Measurements from ENCODE around the gene FRMD5. TPM values are rescaled to one million over a fixed set of nuclear protein-coding genes. Genes with fewer than 3 reads are reported as not detected.

Gene FRMD5
- polyA plus RNA-seq, 2 of the 4 experiments (the other 2 are of a cell fraction): 2.5 to 3.6 TPM

GRCh38 chr15:43851251-43851650 lies 343.8 kb downstream of the FRMD5 start:
- Histone ChIP-seq H3K4me2 (no peak overlapping the region), H3K27ac (no peak overlapping the region), H3K4me1 (no peaks in the 10 kb centered on the region), H3K9me3 (no peaks in the 10 kb centered on the region), H3K4me3 (no peak overlapping the region)
- 93% methylated on average over 3 of the region's 3 CpGs for WGBS (ENCODE audit: missing lambda C conversion rate)
- ChIA-PET CTCF (no interaction called here), POLR2A (no interaction called here)
- FAIRE-seq: no peak
- ATAC-seq: no peak
- no peak for TF ChIP-seq POLR2A (IDR thresholded peaks at IDR 0.05; ENCODE audit: low read length)
- TF ChIP-seq HMGXB4 (CRISPR knock-in tag; IDR thresholded peaks at IDR 0.05; ENCODE audit: borderline replicate concordance): no peak
- TF ChIP-seq KDM5A (IDR thresholded peaks at IDR 0.05): no peak
- no peak for TF ChIP-seq RFX5 (IDR thresholded peaks at IDR 0.05)
- no peak for TF ChIP-seq EHMT2 (IDR thresholded peaks at IDR 0.05; ENCODE audit: low read depth)
- no peak for TF ChIP-seq HEYL (CRISPR knock-in tag; IDR thresholded peaks at IDR 0.05)
- no peak for TF ChIP-seq HOXA7 (CRISPR knock-in tag; IDR thresholded peaks at IDR 0.05)
- TF ChIP-seq JUNB (IDR thresholded peaks at IDR 0.05): no peak
- no peak for TF ChIP-seq ZC3H11A (IDR thresholded peaks at IDR 0.05)
- TF ChIP-seq SREBF2 (IDR thresholded peaks at IDR 0.05): no peak
- no peak for TF ChIP-seq FOSL2 (IDR thresholded peaks at IDR 0.05)
- no peak for TF ChIP-seq FOSL2 (CRISPR knock-in tag; IDR thresholded peaks at IDR 0.05)
- TF ChIP-seq ESRRA (IDR thresholded peaks at IDR 0.05; ENCODE audit: borderline replicate concordance, low read length): no peak
- TF ChIP-seq NFE2L2 (conservative IDR thresholded peaks at IDR 0.05; ENCODE audit: low read length): no peak
- TF ChIP-seq REST (IDR thresholded peaks at IDR 0.05): no peak
- TF ChIP-seq JUN (IDR thresholded peaks at IDR 0.05): no peak
- no peak for TF ChIP-seq BCL3 (IDR thresholded peaks at IDR 0.05)
- no peak for TF ChIP-seq NR3C1 (IDR thresholded peaks at IDR 0.05)
- TF ChIP-seq TP53 (CRISPR knock-in tag; IDR thresholded peaks at IDR 0.05): no peak
- DNase-seq (ENCODE audit: low read depth in 1 of 2, low spot score in 1 of 2): no peak

- CTCF ChIA-PET: interaction anchor here (0.6 kb wide), 1 partner anchor 430 kb away, joined by 5 read pairs; no protein-coding TSS in a partner anchor
- no peak for FAIRE-seq
- no peak for DNase-seq (ENCODE audit: low read depth in 1 of 2, low spot score in 1 of 2)
- POLR2A ChIA-PET: no interaction called here
- H3K4me2 ChIP-seq: no peak overlapping the region
- no peaks in the 10 kb centered on the region for H3K9me3 ChIP-seq
- no peaks in the 10 kb centered on the region for H3K4me1 ChIP-seq
- H3K27ac ChIP-seq: no peak overlapping the region
- no peak for ATAC-seq
- no peak overlapping the region for H3K4me3 ChIP-seq
- TF ChIP-seq ELK1 (IDR thresholded peaks at IDR 0.05; ENCODE audit: low read depth, low read length): no peak
- TF ChIP-seq ZSCAN20 (CRISPR knock-in tag; IDR thresholded peaks at IDR 0.05): no peak
- no peak for TF ChIP-seq BHLHE40 (IDR thresholded peaks at IDR 0.05; ENCODE audit: low read depth, low read length)
- TF ChIP-seq HOXA7 (CRISPR knock-in tag; IDR thresholded peaks at IDR 0.05): no peak
- TF ChIP-seq USF2 (IDR thresholded peaks at IDR 0.05): no peak
- no peak for TF ChIP-seq EP300 (IDR thresholded peaks at IDR 0.05)
- TF ChIP-seq RFX5 (IDR thresholded peaks at IDR 0.05): no peak
- TF ChIP-seq HMGXB4 (CRISPR knock-in tag; IDR thresholded peaks at IDR 0.05; ENCODE audit: borderline replicate concordance): no peak
- no peak for TF ChIP-seq NFE2L2 (conservative IDR thresholded peaks at IDR 0.05; ENCODE audit: low read length)
- no peak for TF ChIP-seq PHF8 (IDR thresholded peaks at IDR 0.05; ENCODE audit: borderline replicate concordance, low read depth)
- TF ChIP-seq EHMT2 (IDR thresholded peaks at IDR 0.05; ENCODE audit: low read depth): no peak
- no peak for TF ChIP-seq CBX2 (IDR thresholded peaks at IDR 0.05; ENCODE audit: borderline replicate concordance, low read depth)
- no peak for TF ChIP-seq FOSB (CRISPR knock-in tag; IDR thresholded peaks at IDR 0.05)
- no peak for TF ChIP-seq RARB (CRISPR knock-in tag; IDR thresholded peaks at IDR 0.05)
- no peak for TF ChIP-seq SREBF2 (IDR thresholded peaks at IDR 0.05)
- no peak for TF ChIP-seq HES2 (IDR thresholded peaks at IDR 0.05)
These were observed 349.6 kb downstream of the FRMD5 start for GRCh38 chr15:43845421-43845820.
